H1 (cell line): ENCODE measurements around the gene ADAMTS13. TPM values are rescaled to one million over a fixed set of nuclear protein-coding genes. Genes with fewer than 3 reads are reported as not detected.

ENCODE experiments used
- CTCF ChIA-PET: fragments of 300-600 bp; sonication (Branson Sonifier 250); formaldehyde crosslinking; loops from one replicate; lab custom pipeline; 2021; ENCODE audit not compliant: partially characterized antibody; lab: Charles Lee
- POLR2A ChIA-PET: fragments of 300-600 bp; sonication (Branson Sonifier 250); formaldehyde crosslinking; loops from one replicate; lab custom pipeline; 2021; ENCODE audit warnings: inconsistent platforms; ENCODE audit not compliant: partially characterized antibody; lab: Charles Lee
- DNase-seq, 2 experiments: peaks; one replicate each; pipeline versions ENCODE4 v3.0.0 to v3.0.0-alpha.2; 2010 to 2022; ENCODE audit warnings: low spot score in 2 of 2, low read depth in 1 of 2, mixed read lengths in 1 of 2
- FAIRE-seq: peaks from 2 replicates; lab custom pipeline; 2011; peaks lifted over from hg19 to GRCh38; lab: Jason Lieb, UNC
- H2AFZ ChIP-seq: 2 replicates; pipeline ENCODE4 v1.8.1; 2012; ENCODE audit warnings: low read length, inconsistent platforms
- H2AK5ac ChIP-seq: 2 replicates; pipeline ENCODE4 v1.6.1; 2013; ENCODE audit warnings: low read depth, low read length
- H2BK120ac ChIP-seq: replicated peaks from 2 replicates; pipeline ENCODE3; 2013; ENCODE audit warnings: low read depth, low read length, inconsistent platforms
- H2BK12ac ChIP-seq: 2 replicates; pipeline ENCODE4 v1.6.1; 2013; ENCODE audit warnings: low read depth, low read length
- H2BK15ac ChIP-seq: 2 replicates; pipeline ENCODE4 v1.6.1; 2013; ENCODE audit warnings: low read length
- H2BK20ac ChIP-seq: 2 replicates; pipeline ENCODE4 v1.6.1; 2013; ENCODE audit warnings: low read length
- H2BK5ac ChIP-seq: 2 replicates; pipeline ENCODE4 v1.6.1; 2013; ENCODE audit warnings: low read depth, low read length
- H3K14ac ChIP-seq: 2 replicates; pipeline ENCODE4 v1.6.1; 2013; ENCODE audit warnings: inconsistent platforms; ENCODE audit not compliant: insufficient read length
- H3K18ac ChIP-seq: 2 replicates; pipeline ENCODE4 v1.6.1; 2013; ENCODE audit warnings: low read length; ENCODE audit errors: extremely low read depth
- H3K23ac ChIP-seq: 2 replicates; pipeline ENCODE4 v1.6.1; 2013; ENCODE audit warnings: inconsistent platforms; ENCODE audit not compliant: insufficient read length
- H3K23me2 ChIP-seq: 2 replicates; pipeline ENCODE4 v1.6.1; 2013; ENCODE audit warnings: low read depth, low read length
- H3K27ac ChIP-seq: 2 replicates; pipeline ENCODE4 v1.6.1; 2011; ENCODE audit warnings: low read depth, low read length, inconsistent platforms
- H3K27me3 ChIP-seq, 4 experiments: replicated peaks in 1 of 4; 1 replicate in 1 of 4; 2 replicates in 3 of 4; pipeline versions ENCODE4 v1.6.1 to v1.8.1; 2011 to 2013; ENCODE audit warnings: low read length in 3 of 4, mild to moderate bottlenecking in 3 of 4, inconsistent platforms in 2 of 4, mixed read lengths in 2 of 4, moderate library complexity in 1 of 4; ENCODE audit not compliant: control insufficient read depth in 3 of 4, insufficient read depth in 3 of 4; ENCODE audit errors: extremely low read depth in 1 of 4
- H3K36me3 ChIP-seq, 4 experiments: 2 replicates each; pipeline versions ENCODE4 v1.6.1 to v1.8.1; 2011 to 2013; ENCODE audit warnings: mild to moderate bottlenecking in 4 of 4, low read length in 3 of 4, moderate library complexity in 2 of 4, control low read depth in 1 of 4, inconsistent platforms in 1 of 4; ENCODE audit not compliant: insufficient read depth in 4 of 4, control insufficient read depth in 2 of 4
- H3K4ac ChIP-seq: replicated peaks from 2 replicates; pipeline ENCODE3; 2013; ENCODE audit warnings: low read length, low read depth, mixed read lengths, inconsistent platforms; ENCODE audit not compliant: insufficient read length
- H3K4me1 ChIP-seq, 4 experiments: replicated peaks in 1 of 4; 1 replicate in 1 of 4; 2 replicates in 3 of 4; pipeline versions ENCODE4 v1.6.1 to v1.8.1; 2011 to 2013; ENCODE audit warnings: low read length in 3 of 4, inconsistent platforms in 2 of 4, mixed read lengths in 1 of 4; ENCODE audit not compliant: insufficient read depth in 4 of 4, control insufficient read depth in 3 of 4
- H3K4me2 ChIP-seq, 2 experiments: 2 replicates each; pipeline versions ENCODE4 v1.6.1 to v1.8.1; 2011 to 2013; ENCODE audit warnings: low read depth in 2 of 2, low read length in 2 of 2, control low read depth in 1 of 2, inconsistent platforms in 1 of 2, mild to moderate bottlenecking in 1 of 2; ENCODE audit not compliant: insufficient read depth in 1 of 2
- H3K4me3 ChIP-seq, 4 experiments: fragments of 200-600, 300-600 bp in 1 of 4; sonication (generic), shearing (Covaris generic), sonication (Bioruptor Twin) in 1 of 4; 2 replicates each; pipeline versions ENCODE4 v1.5.1 to v1.8.1; 2011 to 2016; ENCODE audit warnings: low read length in 4 of 4, low read depth in 3 of 4, control low read depth in 2 of 4, inconsistent platforms in 2 of 4, mild to moderate bottlenecking in 2 of 4, mixed read lengths in 1 of 4, moderate library complexity in 1 of 4; ENCODE audit not compliant: insufficient read depth in 2 of 4; ENCODE audit errors: extremely low read depth in 1 of 4
- H3K56ac ChIP-seq: replicated peaks from 2 replicates; pipeline ENCODE3; 2013; ENCODE audit warnings: low read depth, mild to moderate bottlenecking, mixed read lengths, low read length, inconsistent platforms; ENCODE audit not compliant: insufficient read length
- H3K79me1 ChIP-seq: 2 replicates; pipeline ENCODE4 v1.6.1; 2013; ENCODE audit warnings: low read depth, low read length, control low read depth
- H3K79me2 ChIP-seq, 2 experiments: 2 replicates each; pipeline versions ENCODE4 v1.6.1 to v1.8.1; 2012 to 2013; ENCODE audit warnings: low read length in 2 of 2, mild to moderate bottlenecking in 2 of 2, inconsistent platforms in 1 of 2; ENCODE audit not compliant: insufficient read depth in 2 of 2, control insufficient read depth in 1 of 2
- H3K9ac ChIP-seq, 4 experiments: replicated peaks in 1 of 4; 1 replicate in 1 of 4; 2 replicates in 3 of 4; pipeline versions ENCODE4 v1.6.1 to v1.8.1; 2011 to 2013; ENCODE audit warnings: low read depth in 3 of 4, low read length in 3 of 4, control low read depth in 2 of 4, mild to moderate bottlenecking in 2 of 4, moderate library complexity in 2 of 4, inconsistent platforms in 1 of 4; ENCODE audit errors: extremely low read depth in 1 of 4
- H3K9me3 ChIP-seq, 2 experiments: 2 replicates each; pipeline versions ENCODE4 v1.6.1 to v1.8.1; 2012 to 2013; ENCODE audit warnings: mild to moderate bottlenecking in 2 of 2, moderate library complexity in 2 of 2, control low read depth in 1 of 2, inconsistent platforms in 1 of 2, low read depth in 1 of 2, low read length in 1 of 2, mixed read lengths in 1 of 2; ENCODE audit not compliant: insufficient read depth in 2 of 2
- H4K20me1 ChIP-seq, 2 experiments: replicated peaks in 1 of 2; 2 replicates each; pipeline versions ENCODE3 to v1.8.1; 2011 to 2013; ENCODE audit warnings: inconsistent platforms in 2 of 2, low read length in 2 of 2, mild to moderate bottlenecking in 1 of 2; ENCODE audit not compliant: insufficient read depth in 2 of 2, control insufficient read depth in 1 of 2
- H4K5ac ChIP-seq: 2 replicates; pipeline ENCODE4 v1.6.1; 2013; ENCODE audit warnings: low read length, low read depth, mixed read lengths, inconsistent platforms; ENCODE audit not compliant: insufficient read length
- H4K8ac ChIP-seq: 2 replicates; pipeline ENCODE4 v1.8.0; 2013; ENCODE audit warnings: mild to moderate bottlenecking, moderate library complexity, low read length, inconsistent platforms; ENCODE audit not compliant: insufficient read depth; ENCODE audit errors: extremely low read depth
- H4K91ac ChIP-seq: replicated peaks from 2 replicates; pipeline ENCODE3; 2013; ENCODE audit warnings: low read length, mixed read lengths, inconsistent platforms; ENCODE audit not compliant: insufficient read length
- CHD2 ChIP-seq: IDR thresholded peaks from 2 replicates; pipeline ENCODE4 v1.6.1; 2012; ENCODE audit warnings: low read length, improper control_type of control experiment
- CTBP2 ChIP-seq: IDR thresholded peaks from 2 replicates; pipeline ENCODE4 v1.7.0; 2011; ENCODE audit warnings: borderline replicate concordance, mild to moderate bottlenecking, moderate library complexity, mixed read lengths, low read length; ENCODE audit not compliant: insufficient read depth, insufficient read length
- E2F6 ChIP-seq: IDR thresholded peaks from 2 replicates; pipeline ENCODE4 v1.6.1; 2012; ENCODE audit warnings: inconsistent platforms
- FOSL1 ChIP-seq: IDR thresholded peaks from 2 replicates; pipeline ENCODE4 v1.6.1; 2011; ENCODE audit warnings: mild to moderate bottlenecking, low read depth, low read length, moderate library complexity; ENCODE audit not compliant: insufficient read depth
- HDAC2 ChIP-seq, 2 experiments: fragments of 300-600 bp in 1 of 2; sonication (generic) in 1 of 2; IDR thresholded peaks; 2 replicates each; pipeline ENCODE4 v1.6.1; 2011 to 2012; ENCODE audit warnings: low read depth in 2 of 2, low read length in 2 of 2, mild to moderate bottlenecking in 2 of 2, moderate library complexity in 2 of 2, borderline replicate concordance in 1 of 2, inconsistent platforms in 1 of 2
- KDM4A ChIP-seq: IDR thresholded peaks from one replicate; pipeline ENCODE4 v1.7.1; 2012; ENCODE audit warnings: low read depth, mild to moderate bottlenecking, moderate library complexity, low read length, inconsistent platforms; ENCODE audit not compliant: severe bottlenecking
- RAD21 ChIP-seq, 2 experiments: IDR thresholded peaks in 1 of 2; conservative IDR thresholded peaks in 1 of 2; 2 replicates each; pipeline ENCODE4 v1.6.1; 2011; ENCODE audit warnings: low read depth in 2 of 2, low read length in 2 of 2, improper control_type of control experiment in 1 of 2, inconsistent platforms in 1 of 2, mild to moderate bottlenecking in 1 of 2, moderate library complexity in 1 of 2
- WGBS, 2 experiments: shearing (Covaris generic) in 1 of 2; methylation state at CpG; one replicate each; pipeline versions ENCODE4 v1.1.6 to v1.1.7; 2013 to 2015; ENCODE audit warnings: low lambda C conversion rate in 2 of 2, mixed read lengths in 2 of 2, inconsistent platforms in 1 of 2, low coverage in 1 of 2, missing lambda C conversion rate in 1 of 2; ENCODE audit not compliant: insufficient replicate concordance in 2 of 2, insufficient coverage in 1 of 2, insufficient read length in 1 of 2; ENCODE audit errors: extremely low coverage in 1 of 2, missing lambda C conversion rate in 1 of 2; 5-methylcytosine and 5-hydroxymethylcytosine counted together
- polyA plus RNA-seq, 7 experiments: library from polyadenylated mRNA; depleted of rRNA in 3 of 7; stranded (reverse) in 5 of 7; unstranded in 2 of 7; fragments of >200 nt in 5 of 7; fragments of 200-250 nt in 2 of 7; gene quantifications; 1 replicate in 5 of 7; 2 replicates in 1 of 7; 4 replicates in 1 of 7; pipeline versions ENCODE4 v1.2.1 to v1.2.3, GENCODE V29; 2011 to 2013; ENCODE audit warnings: missing spikeins in 2 of 7, mixed read lengths in 2 of 7
- total RNA-seq: library from RNA; stranded (reverse); fragmentation: NEBNext Ultra II Directional; extraction: Animal tissue kit (Norgen Biotek cat#: 25700); gene quantifications from 2 replicates; pipeline ENCODE4 v1.2.1, GENCODE V29; 2021

ADAMTS13 gene
- total and polyA plus RNA-seq, 2 of the 8 experiments (the other 6 are each of a cell fraction or from before 2014, with no cell fraction given): 4.4 to 5.8 TPM

GRCh38 chr9:133403766-133404453, 18.3 kb upstream of the ADAMTS13 start:
- no peak overlapping the region for H2BK15ac ChIP-seq
- H3K27ac ChIP-seq: no peak overlapping the region
- WGBS, 2 experiments: 77% methylated on average over 14 of the region's 16 CpGs; no CpG with 5 or more reads in 1 of the 2 experiments
- FAIRE-seq (peak; percentile 48), DNase-seq (peak; percentile 43 to 76)
- no peak overlapping the region for H2BK5ac ChIP-seq
- no peak overlapping the region for H3K4me2 ChIP-seq
- H3K56ac ChIP-seq: no peak overlapping the region
- H3K23ac ChIP-seq: no peak overlapping the region
- H2BK12ac ChIP-seq: no peak overlapping the region
- POLR2A ChIA-PET: interaction anchor here (0.6 to 5.6 kb wide), 12 partner anchors 10 to 74 kb away, joined by 3 to 31 read pairs (median 4); partner anchors contain the start of genes MED22, RPL7A and STKLD1
- H4K91ac ChIP-seq: no peak overlapping the region
- no peak overlapping the region for H2AFZ ChIP-seq
- H3K79me1 ChIP-seq: no peaks in the 10 kb centered on the region
- H3K36me3 ChIP-seq: peaks cover 9 to 22% (median 18%) of the 10 kb centered on the region in 4 experiments; a peak in 6 of 8 replicates
- H4K8ac ChIP-seq: no peak overlapping the region
- H3K18ac ChIP-seq: no peak overlapping the region
- H2BK20ac ChIP-seq: no peak overlapping the region
- no peak overlapping the region for H2AK5ac ChIP-seq
- no peak overlapping the region for H2BK120ac ChIP-seq
- no peak overlapping the region for H3K14ac ChIP-seq
- H4K5ac ChIP-seq: no peak overlapping the region
- no peak overlapping the region for H3K9ac ChIP-seq
- no peaks in the 10 kb centered on the region for H3K79me2 ChIP-seq
- CTCF ChIA-PET: interaction anchor here (0.6 to 4.6 kb wide), 34 partner anchors 9 to 216 kb away, joined by 3 to 32 read pairs (median 5); partner anchors contain the start of genes ADAMTS13, SURF1 and SURF2
- H3K27me3 ChIP-seq: no peaks in the 10 kb centered on the region
- H3K9me3 ChIP-seq: no peaks in the 10 kb centered on the region
- H3K23me2 ChIP-seq: no peaks in the 10 kb centered on the region
- H3K4ac ChIP-seq: no peak overlapping the region
- H3K4me1 ChIP-seq: no peaks in the 10 kb centered on the region
- H4K20me1 ChIP-seq: peaks cover 13 to 18% of the 10 kb centered on the region in 2 experiments
- no peak overlapping the region for H3K4me3 ChIP-seq
- 0 out of 2 replicates have a peak, but pooled peaks have one; percentile 38 for TF ChIP-seq CHD2
- TF ChIP-seq RAD21 (IDR thresholded peaks at IDR 0.05 in 1 of 2, conservative IDR thresholded peaks at IDR 0.05 in 1 of 2; ENCODE audit: low read depth in 2 of 2, low read length in 2 of 2): peak; percentile 67 to 75
- no peak for TF ChIP-seq E2F6
- 0 out of 2 replicates have a peak, but pooled peaks have one; percentile 50 for TF ChIP-seq FOSL1
- TF ChIP-seq HDAC2 (IDR thresholded peaks at IDR 0.05; ENCODE audit: borderline replicate concordance in 1 of 2, low read depth in 2 of 2, low read length in 2 of 2): no peak
- no peak for TF ChIP-seq CTBP2
- TF ChIP-seq KDM4A: no peak
